HG03565 (cell line): Measurements from ENCODE around the gene DTNA.

ENCODE experiments used
- ATAC-seq: cut with Tn5 transposase; IDR thresholded peaks from one replicate; pipeline ENCODE4 v1.9.1; 2021; ENCODE audit warnings: mild to moderate bottlenecking, moderate library complexity; ENCODE audit not compliant: unreplicated experiment

Gene DTNA

GRCh38 chr18:34805103-34805877 is 95.2 kb downstream of the DTNA start:
- ATAC-seq: no peak

DNA sequence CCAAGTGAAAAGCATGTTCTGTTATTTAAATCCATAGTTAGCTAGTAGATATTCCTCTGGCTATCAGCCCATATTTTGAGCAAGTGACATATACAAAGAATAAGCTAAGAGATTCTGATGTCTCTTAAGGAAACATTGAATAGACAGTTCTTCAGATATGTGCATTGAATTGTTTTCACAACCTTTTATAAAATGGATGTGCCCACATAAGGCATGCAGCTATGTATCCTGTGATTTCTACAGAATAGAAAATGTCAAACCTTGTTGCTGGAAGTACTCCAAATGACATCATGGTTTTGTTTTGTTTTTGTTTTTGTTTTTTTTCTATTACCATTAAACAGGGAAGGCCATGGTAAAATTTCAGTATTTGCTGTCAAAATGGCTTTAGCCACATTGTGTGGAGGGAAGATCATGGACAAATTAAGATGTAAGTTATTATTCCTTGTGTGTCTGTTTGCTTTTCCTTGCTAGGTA is 95.8 kb downstream of the DTNA start:
- no peak for ATAC-seq

GRCh38 chr18:34806527-34806926 is 96.4 kb downstream of the DTNA start:
- no peak for ATAC-seq

- no peak for ATAC-seq
Measured at GRCh38 chr18:34807106-34807796, 97.2 kb downstream of the DTNA start.

DNA sequence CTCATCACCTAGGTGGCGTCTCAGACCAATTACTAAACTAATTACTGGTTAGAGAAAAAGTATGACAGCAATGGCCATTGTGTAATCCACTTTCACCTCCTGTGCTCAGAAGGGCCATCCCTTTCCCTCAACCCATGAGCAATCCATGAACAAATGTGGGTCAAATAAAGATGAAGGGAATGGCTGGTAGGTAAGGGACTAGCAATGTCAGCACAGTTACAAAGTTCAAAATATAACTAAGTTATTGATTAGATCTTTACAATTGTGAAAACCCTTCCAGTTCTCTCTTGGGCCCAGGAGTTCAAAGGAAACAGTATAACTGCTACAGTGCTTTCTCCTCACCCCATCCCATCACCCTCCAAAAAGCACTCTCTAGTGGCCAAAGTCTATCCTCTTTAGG is 98.3 kb downstream of the DTNA start:
- ATAC-seq: no peak

- no peak for ATAC-seq
Measured at GRCh38 chr18:34809451-34810072, 99.5 kb downstream of the DTNA start.

- ATAC-seq: no peak
Measured at GRCh38 chr18:34816183-34816582, 106.1 kb downstream of the DTNA start.

DNA sequence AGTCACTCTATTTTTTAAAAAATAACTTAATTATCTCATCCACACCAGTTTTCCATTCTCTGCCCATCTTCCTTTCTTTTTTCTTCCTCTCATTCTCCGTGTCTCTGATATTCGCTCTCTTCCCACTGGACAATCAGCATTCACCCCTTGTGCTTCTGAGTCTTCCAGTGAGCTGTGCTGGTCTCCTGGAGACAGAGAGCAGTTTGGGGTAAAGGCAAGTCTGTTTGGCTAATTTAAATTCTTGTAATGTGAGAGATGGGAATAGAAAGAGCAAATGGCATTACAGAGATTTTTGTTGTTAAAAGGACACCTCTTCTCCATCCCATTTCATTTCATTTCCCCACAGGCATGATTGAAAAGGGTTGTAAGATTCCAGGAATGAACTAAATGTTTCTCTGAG is 107.5 kb downstream of the DTNA start:
- ATAC-seq: no peak

DNA sequence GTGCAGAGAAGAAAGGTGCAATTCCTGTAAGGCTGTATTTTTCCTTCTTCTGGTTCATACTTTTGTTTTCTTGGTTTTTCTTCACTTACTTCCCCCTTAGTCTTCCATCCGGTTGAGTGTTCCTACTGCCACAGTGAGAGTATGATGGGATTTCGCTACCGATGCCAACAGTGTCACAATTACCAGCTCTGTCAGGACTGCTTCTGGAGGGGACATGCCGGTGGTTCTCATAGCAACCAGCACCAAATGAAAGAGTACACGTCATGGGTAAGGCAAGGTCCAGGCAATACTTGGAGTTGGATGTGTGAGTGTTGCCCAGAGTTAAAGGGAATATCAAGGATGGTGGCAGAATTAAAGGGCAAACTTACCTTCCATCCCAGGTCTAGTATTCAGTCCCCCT is 108.0 kb downstream of the DTNA start:
- ATAC-seq: no peak

DNA sequence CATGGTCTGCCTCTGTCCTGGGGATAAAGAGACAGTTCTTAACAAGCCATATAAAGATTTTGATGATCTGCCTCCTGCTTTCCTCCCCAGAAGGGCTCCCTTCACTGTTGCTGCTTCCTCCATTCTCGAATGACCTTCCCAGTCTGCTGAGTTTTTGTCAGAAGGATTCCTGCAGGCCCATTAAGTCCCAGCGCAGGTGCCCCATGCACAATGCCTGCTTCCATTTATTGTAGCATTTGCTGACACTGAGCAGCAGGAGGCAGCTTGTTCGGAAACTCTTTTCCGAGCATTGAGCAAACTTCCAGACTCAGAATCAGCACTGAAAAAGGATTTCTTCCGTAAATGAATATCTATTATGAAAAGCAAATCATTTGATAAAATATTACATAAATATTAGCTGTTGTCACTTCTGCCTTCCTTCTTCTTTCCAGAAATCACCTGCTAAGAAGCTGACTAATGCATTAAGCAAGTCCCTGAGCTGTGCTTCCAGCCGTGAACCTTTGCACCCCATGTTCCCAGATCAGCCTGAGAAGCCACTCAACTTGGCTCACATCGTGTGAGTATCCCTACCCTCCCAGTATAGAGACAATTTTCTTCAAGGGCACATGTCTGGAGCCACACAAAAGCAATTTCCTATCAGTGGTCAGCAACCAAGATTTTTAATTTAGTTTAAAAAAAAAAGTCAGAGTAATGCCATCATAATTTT is 110.4 kb downstream of the DTNA start:
- no peak for ATAC-seq

GRCh38 chr18:34821669-34822210 is 111.6 kb downstream of the DTNA start:
- ATAC-seq: no peak

DNA sequence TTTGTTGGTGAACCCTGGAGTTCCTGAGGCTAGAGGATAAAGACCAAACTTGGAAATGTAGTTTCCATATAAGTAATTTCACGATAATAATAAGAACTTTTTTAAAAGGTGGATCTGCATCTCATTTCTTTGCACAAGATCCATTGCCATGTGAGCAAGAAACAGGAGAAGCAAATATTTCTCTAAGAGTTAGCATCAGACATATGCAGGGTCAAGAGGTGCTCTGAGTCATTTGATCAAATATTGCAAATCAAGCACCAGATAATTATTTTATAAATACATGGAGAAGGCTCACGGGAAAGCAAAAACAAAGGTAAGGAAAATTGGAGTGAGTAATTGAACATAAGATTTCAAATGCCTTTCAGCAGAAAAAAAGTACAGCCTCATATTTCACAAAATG is 118.0 kb downstream of the DTNA start:
- ATAC-seq: no peak

DNA sequence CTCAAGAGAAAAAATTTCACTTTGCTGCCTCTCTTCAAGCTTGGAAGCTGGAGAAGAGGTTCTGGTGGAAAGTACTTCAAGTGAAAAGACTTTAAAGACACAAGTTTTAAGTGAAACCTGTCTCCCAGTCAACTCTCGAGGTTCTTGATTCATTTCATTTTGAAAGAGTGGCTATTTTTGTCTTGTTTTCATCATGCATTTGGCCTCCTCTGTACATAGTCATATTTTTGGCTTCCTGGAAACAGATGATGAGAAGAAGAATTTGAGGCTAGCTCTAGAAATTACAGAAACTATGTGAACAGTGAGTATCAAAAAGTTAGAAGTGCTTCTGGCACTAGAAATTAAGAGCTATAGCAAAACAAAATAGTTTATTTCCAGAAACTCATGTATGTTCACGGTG is 124.8 kb downstream of the DTNA start:
- ATAC-seq: peak; percentile 72

- ATAC-seq: no peak
Measured at GRCh38 chr18:34835466-34835865, 125.4 kb downstream of the DTNA start.

DNA sequence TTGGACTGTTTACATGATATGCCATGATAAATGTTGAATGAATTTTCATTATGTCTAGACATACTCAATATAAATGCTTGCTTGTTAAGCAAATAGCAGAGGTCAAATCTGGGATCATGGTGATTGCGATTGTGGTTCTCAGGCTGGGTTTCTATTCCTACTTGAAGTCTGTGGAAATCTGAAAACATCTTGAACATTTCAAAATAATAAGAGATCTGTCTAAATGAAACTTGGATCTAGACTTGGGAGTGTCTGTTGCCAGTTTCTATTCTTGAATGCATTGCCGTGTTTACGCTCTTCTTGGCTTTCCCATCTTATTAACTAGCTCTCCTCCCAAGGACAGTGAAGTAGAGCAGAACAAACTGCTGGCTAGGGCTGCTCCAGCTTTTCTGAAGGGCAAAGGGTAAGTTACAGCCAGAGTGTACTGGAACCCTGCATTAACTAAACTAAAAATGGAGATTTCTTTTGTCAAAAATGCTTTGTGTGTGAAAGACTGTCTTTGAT is 127.7 kb downstream of the DTNA start:
- no peak for ATAC-seq

GRCh38 chr18:34838669-34839068 is 128.6 kb downstream of the DTNA start:
- no peak for ATAC-seq

- no peak for ATAC-seq
Measured at GRCh38 chr18:34840256-34840826, 130.2 kb downstream of the DTNA start.

GRCh38 chr18:34841891-34842290 is 131.8 kb downstream of the DTNA start:
- ATAC-seq: no peak

GRCh38 chr18:34844072-34844471 is 134.0 kb downstream of the DTNA start:
- no peak for ATAC-seq

- no peak for ATAC-seq
Measured at GRCh38 chr18:34844732-34845459, 134.8 kb downstream of the DTNA start.
